Hepatocyte (in vitro differentiated cells): ENCODE results near the gene RHBDL2.

Experiments used
- CTCF ChIP-seq: fragments of 200-600 bp; sonication (generic); IDR thresholded peaks from 2 replicates; pipeline ENCODE4 v1.5.1; 2016; ENCODE audit warnings: antibody characterized with exemption, mild to moderate bottlenecking; ENCODE audit not compliant: poor library complexity
- EZH2 ChIP-seq: fragments of 200-600 bp; sonication (generic); IDR thresholded peaks from 2 replicates; pipeline ENCODE4 v1.6.1; 2016; ENCODE audit warnings: antibody characterized with exemption, mild to moderate bottlenecking, borderline replicate concordance
- EZH2phosphoT487 ChIP-seq: fragments of 200-600 bp; sonication (generic); IDR thresholded peaks from one replicate; pipeline ENCODE4 v1.6.1; 2018; ENCODE audit warnings: antibody characterized with exemption, mild to moderate bottlenecking, low read depth, moderate library complexity; ENCODE audit not compliant: unreplicated experiment, severe bottlenecking

GRCh38 chr1:38941093-38941492, 537 bp downstream of the RHBDL2 start:
- TF ChIP-seq CTCF (no peak), EZH2 (no peak), EZH2phosphoT487 (no peak)
